NCI-H1436 (cell line): ENCODE measurements around the gene OBSL1.

ENCODE experiments used
- DNase-seq: peaks from one replicate; lab custom pipeline; 2025; lab: John Stamatoyannopoulos, UW

The OBSL1 gene

GRCh38 chr2:219565130-219566080, 5.9 kb downstream of the OBSL1 start:
- DNase-seq = no peak

- no peak for DNase-seq
Observed at GRCh38 chr2:219563271-219563928, 7.9 kb downstream of the OBSL1 start.

- no peak for DNase-seq
Observed at GRCh38 chr2:219562049-219563020, 9.0 kb downstream of the OBSL1 start.

GRCh38 chr2:219561179-219562048, 9.9 kb downstream of the OBSL1 start:
- DNase-seq = no peak

- no peak for DNase-seq
Observed at GRCh38 chr2:219560893-219561178, 10.5 kb downstream of the OBSL1 start.

- no peak for DNase-seq
Observed at GRCh38 chr2:219560037-219560892, 11.1 kb downstream of the OBSL1 start.

- DNase-seq = no peak
Observed at GRCh38 chr2:219559156-219559915, 12.0 kb downstream of the OBSL1 start.

GRCh38 chr2:219557791-219558785, 13.3 kb downstream of the OBSL1 start:
- no peak for DNase-seq

GRCh38 chr2:219557320-219557719, 14.0 kb downstream of the OBSL1 start:
- DNase-seq = no peak

- DNase-seq = no peak
Observed at GRCh38 chr2:219556413-219556812, 14.9 kb downstream of the OBSL1 start.

GRCh38 chr2:219555956-219556355, 15.4 kb downstream of the OBSL1 start:
- no peak for DNase-seq

GRCh38 chr2:219554350-219554749, 17.0 kb downstream of the OBSL1 start:
- no peak for DNase-seq

GRCh38 chr2:219553463-219553963, 17.8 kb downstream of the OBSL1 start:
- no peak for DNase-seq

GRCh38 chr2:219553168-219553417, 18.2 kb downstream of the OBSL1 start:
- DNase-seq = no peak

- DNase-seq = peak; percentile 79
Observed at GRCh38 chr2:219552382-219553167, 18.8 kb downstream of the OBSL1 start.

GRCh38 chr2:219551441-219552381, 19.6 kb downstream of the OBSL1 start:
- no peak for DNase-seq
